RWPE1 (cell line): ENCODE measurements around the gene PDLIM7.
A peak's percentile ranks its signal among the peaks of the same experiment; 100 is the strongest.

ENCODE experiments used
- CTCF ChIA-PET: fragments of 350-600 bp; sonication (Branson Sonifier 250); formaldehyde crosslinking; extraction: SDS; loops from one replicate; lab custom pipeline; 2021; lab: Yijun Ruan, JAX
- POLR2A ChIA-PET: fragments of 400-600 bp; formaldehyde crosslinking; extraction: SDS; loops from one replicate; lab custom pipeline; 2020; ENCODE audit warnings: antibody characterized with exemption; ENCODE audit not compliant: low non-redundant PET; lab: Yijun Ruan, JAX
- DNase-seq: peaks from one replicate; pipeline ENCODE4 v3.0.0; 2012; ENCODE audit warnings: low spot score
- H3K27ac ChIP-seq: fragments of 450-650 bp; 2 replicates; pipeline ENCODE4 v1.5.1; 2017
- TF ChIP-seq, protein P1 (sequence below): fragments of 450-650 bp; conservative IDR thresholded peaks from 2 replicates; pipeline ENCODE4 v1.5.1; 2017; ENCODE audit warnings: low read depth, mild to moderate bottlenecking

Gene PDLIM7

DNA sequence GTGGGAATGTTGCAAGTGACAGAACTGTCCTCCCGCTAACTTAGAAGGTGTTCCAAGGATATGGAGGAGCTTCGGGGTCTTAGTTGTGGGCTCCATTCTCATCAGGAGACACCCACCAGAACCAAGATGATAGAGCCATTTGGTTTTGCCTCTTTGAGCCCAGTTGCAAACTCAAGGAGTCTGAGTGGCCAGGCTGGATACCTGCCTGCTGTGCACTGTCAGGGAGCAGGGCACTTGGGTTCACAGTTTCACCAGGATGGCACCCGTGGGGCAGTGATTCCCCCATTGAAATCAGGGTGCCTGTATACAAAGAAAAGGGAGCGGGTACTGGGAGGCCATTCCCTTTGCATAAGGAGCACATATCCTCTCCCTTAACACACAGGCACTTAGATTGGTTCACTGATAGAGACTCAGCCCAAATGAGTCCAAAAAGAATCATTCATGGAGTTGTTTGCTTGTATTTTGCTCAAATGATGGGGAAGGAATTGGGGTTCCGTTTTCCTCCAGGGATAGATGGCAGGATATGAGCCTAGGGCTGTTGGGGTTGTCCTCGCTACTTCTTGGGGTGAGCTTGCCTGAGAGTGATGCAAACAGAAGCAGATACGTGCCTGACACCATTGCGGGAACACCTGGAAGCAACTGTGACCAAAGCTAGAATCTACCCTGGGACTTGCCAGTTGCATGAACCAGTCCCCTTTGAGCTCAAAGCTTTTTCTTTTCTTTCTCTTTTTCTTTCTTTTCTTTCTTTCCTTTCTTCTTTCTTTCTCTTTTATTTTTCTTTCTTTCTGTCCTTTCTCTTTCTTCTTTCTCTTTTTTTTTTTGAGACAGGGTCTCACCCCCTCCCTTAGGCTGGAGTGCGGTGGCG is 52.1 kb downstream of the PDLIM7 start:
- TF ChIP-seq, protein P1, sequence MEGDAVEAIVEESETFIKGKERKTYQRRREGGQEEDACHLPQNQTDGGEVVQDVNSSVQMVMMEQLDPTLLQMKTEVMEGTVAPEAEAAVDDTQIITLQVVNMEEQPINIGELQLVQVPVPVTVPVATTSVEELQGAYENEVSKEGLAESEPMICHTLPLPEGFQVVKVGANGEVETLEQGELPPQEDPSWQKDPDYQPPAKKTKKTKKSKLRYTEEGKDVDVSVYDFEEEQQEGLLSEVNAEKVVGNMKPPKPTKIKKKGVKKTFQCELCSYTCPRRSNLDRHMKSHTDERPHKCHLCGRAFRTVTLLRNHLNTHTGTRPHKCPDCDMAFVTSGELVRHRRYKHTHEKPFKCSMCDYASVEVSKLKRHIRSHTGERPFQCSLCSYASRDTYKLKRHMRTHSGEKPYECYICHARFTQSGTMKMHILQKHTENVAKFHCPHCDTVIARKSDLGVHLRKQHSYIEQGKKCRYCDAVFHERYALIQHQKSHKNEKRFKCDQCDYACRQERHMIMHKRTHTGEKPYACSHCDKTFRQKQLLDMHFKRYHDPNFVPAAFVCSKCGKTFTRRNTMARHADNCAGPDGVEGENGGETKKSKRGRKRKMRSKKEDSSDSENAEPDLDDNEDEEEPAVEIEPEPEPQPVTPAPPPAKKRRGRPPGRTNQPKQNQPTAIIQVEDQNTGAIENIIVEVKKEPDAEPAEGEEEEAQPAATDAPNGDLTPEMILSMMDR: no peak
- peak overlapping the region; percentile 88 for H3K27ac ChIP-seq
- ChIA-PET CTCF (interaction anchor here (1.5 to 12.5 kb wide), 4 partner anchors 9 to 42 kb away, joined by 4 to 148 read pairs (median 12); no protein-coding TSS in a partner anchor), POLR2A (interaction anchor here (0.6 kb wide), 1 partner anchor 19 kb away, joined by 3 read pairs; no protein-coding TSS in a partner anchor)
- no peak for DNase-seq

DNA sequence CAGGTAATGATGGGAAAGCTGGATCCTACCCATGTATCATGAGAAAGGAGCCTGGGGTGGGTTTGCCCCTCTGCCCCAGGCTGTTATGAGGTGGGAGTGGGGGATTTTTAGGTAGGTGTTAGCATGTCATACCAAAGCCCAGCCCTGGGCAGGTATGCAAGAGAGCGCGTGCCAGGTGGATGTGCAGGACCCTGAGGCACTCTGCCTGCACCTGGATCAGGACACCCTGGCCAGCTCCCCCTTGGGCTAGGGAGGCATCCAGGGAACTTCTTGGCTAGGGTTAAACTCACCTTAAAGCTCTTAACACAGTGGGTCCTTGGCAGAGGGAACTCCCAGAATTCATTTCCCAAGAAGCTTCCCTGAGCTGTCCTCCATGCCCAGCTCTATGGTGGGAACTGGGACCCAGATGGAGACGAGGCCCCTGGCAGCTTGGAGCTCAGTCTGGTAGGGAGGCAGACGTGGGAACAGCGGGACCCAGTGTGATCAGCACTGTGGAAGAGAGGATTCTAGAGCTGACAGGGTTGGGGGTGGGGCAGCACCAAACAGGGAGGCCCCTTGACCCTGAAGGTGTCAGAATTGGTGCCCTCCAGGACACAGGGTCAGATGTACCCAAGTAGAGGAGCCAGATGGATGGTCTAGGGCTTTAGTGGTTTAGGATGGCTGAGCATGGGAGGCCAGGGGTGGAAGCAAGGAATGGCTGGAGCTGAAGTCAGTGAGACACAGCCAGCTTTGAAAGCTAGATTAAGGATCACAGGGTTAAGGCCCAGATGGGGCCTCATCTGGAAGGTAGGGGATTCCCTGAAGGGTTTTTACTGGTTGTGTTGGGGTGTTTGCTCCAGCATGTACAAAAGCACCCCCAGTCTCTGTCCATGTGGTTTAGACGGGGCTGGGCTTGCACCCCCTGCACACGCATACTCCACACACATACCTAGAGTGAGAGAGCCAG is 53.0 kb downstream of the PDLIM7 start:
- peak overlapping the region; percentile 88 for H3K27ac ChIP-seq
- DNase-seq: no peak
- TF ChIP-seq, protein P1: no peak
- ChIA-PET CTCF (interaction anchor here (1.0 to 12.5 kb wide), 5 partner anchors 10 to 54 kb away, joined by 3 to 148 read pairs (median 4); partner anchors contain the start of gene GRK6), POLR2A (interaction anchor here (0.6 kb wide), 1 partner anchor 18 kb away, joined by 3 read pairs; no protein-coding TSS in a partner anchor)

DNA sequence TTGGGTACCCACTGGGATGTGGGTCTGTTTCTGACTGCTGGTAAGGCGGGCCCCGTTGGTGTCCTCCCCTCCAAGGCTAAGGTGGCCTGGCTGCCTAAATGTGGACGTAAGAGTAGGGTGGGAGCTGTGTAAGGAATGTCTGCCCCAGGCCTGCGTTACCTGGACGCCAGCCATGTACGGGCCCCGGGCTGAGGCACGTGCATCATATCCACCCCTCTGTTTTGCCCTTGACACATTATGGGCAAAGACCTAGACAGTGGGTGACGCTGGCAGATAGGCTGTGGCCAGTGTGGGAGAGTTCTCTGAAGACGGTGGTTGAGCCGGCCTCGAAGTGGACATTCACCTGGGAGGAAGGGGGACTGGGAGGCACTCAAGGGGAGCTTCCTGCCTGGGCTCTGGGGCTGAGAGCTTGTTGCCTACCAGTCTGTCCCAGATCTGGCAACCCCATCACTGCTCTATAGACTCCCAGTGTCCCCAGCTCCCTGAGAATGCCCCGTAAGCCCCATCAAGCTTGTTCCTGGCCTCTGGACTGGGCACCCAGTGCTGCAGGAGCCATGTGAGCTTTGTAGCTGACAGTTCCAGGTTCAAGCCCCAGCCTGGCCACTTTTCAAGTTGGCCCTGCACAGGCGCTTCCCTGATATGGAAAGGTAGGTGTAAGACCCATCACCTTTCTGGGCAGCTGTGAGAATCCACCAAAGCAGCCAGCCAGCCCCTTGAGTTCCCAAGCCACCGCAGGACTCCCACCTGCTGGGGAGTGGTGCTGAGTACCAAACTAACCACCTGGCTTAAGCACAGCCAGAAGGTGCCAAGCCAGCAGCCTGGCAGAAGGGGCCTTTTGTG is 54.0 kb downstream of the PDLIM7 start:
- TF ChIP-seq, protein P1: no peak
- ChIA-PET POLR2A (interaction anchor here (0.6 kb wide), 1 partner anchor 33 kb away, joined by 3 read pairs; no protein-coding TSS in a partner anchor), CTCF (interaction anchor here (1.0 to 12.5 kb wide), 5 partner anchors 11 to 53 kb away, joined by 3 to 148 read pairs (median 4); partner anchors contain the start of gene GRK6)
- peak overlapping the region; percentile 88 for H3K27ac ChIP-seq
- no peak for DNase-seq

DNA sequence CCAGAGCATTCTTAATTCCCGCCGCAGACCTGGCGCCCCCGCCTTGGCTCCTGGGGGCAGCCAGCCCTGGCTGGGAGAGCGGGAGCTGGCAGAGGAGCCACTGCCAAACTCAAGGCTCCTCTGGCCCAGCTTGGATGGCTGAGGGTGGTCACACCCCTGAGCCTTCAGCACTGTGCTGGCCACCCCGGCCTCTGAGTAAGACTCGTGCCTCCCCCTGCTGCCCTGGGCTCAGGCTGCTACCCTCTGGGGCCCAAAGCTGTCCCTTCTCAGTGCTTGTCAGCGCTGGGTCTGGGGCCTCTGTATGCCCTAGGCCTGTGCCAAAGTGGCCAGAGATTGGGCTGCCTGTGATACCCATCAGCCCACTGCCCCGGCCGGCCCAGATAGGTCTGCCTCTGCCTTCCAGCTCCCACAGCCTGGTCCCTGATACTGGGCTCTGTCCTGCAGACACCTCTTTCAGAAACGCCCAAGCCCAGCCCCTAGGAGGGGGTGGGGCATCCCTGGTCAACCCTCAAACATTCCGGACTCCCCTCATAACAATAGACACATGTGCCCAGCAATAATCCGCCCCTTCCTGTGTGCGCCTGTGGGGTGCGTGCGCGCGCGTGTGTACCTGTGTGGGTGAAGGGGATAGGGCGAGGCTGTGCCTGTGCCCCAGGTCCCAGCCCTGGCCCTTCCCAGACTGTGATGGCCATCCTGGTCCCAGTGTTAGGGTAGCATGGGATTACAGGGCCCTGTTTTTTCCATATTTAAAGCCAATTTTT is 55.2 kb downstream of the PDLIM7 start:
- DNase-seq: no peak
- POLR2A ChIA-PET: interaction anchor here (0.6 to 1.3 kb wide), 2 partner anchors 16 to 138 kb away, joined by 3 to 5 read pairs; partner anchors contain the start of genes GRK6, PRELID1 and RAB24
- H3K27ac ChIP-seq: peak overlapping the region; percentile 88
- TF ChIP-seq, protein P1: no peak
- CTCF ChIA-PET: interaction anchor here (1.4 to 12.5 kb wide), 2 partner anchors 13 to 39 kb away, joined by 5 to 148 read pairs; no protein-coding TSS in a partner anchor

DNA sequence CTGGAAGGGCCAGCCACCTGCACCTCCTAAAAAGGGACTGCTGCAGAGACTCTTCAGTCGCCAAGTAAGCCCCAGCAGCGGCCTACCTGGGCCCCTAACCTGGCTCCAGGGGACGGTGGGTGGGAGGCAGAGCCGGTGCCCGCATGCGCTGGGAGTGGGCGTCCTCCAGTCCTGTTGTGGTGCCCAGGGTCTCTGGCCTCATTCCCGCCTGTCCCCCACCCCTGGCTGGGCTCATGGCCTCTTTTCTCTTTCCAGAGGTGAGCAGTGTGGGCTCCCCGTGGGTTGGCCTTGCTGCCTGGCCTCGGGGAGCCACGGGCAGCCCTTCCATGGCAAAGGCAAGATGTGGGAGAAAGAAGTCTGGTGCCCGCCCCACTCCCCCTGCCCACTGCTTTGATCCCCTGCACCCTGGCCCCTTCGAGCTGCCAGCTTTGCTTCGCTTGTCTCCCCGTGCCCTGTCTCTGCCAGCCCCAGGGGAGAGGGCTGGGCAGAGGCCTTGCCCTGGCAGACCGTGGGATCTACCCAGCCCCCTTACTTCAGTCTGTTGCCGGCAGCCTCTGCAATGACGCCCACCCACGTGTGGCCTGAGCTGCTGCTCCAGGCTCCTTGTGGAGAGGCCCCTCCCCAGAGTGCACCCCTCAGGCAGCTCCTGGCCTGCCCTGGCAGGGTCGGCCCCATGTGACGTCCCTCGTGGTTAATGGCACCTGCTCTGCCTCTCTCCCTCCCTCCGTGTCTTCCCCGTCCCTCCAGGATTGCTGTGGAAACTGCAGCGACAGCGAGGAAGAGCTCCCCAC is 56.2 kb downstream of the PDLIM7 start:
- ChIA-PET POLR2A (interaction anchor here (0.6 to 1.3 kb wide), 2 partner anchors 15 to 137 kb away, joined by 3 to 5 read pairs; partner anchors contain the start of genes GRK6, PRELID1 and RAB24), CTCF (interaction anchor here (0.6 to 12.5 kb wide), 5 partner anchors 11 to 123 kb away, joined by 3 to 148 read pairs (median 4); no protein-coding TSS in a partner anchor)
- TF ChIP-seq, protein P1: no peak
- DNase-seq: no peak
- peak overlapping the region; percentile 88 for H3K27ac ChIP-seq
